HCT116 (cell line): Measurements from ENCODE around the gene LARP4. TPM values are rescaled to one million over a fixed set of nuclear protein-coding genes. Genes with fewer than 3 reads are reported as not detected.

Experiments used
- ATAC-seq: fragments of 200-7000 bp; cut with Tn5 transposase; 2 replicates; pipeline ENCODE4 v1.9.1; 2020; ENCODE audit warnings: mild to moderate bottlenecking, moderate library complexity
- BruUV-seq: library from RNA; stranded (reverse); fragments of 400-500 nt; replicated peaks from 2 replicates; lab custom pipeline; 2021; lab: Mats Ljungman, UMichigan
- CTCF ChIA-PET: fragments of 300-600 bp; sonication (Branson Sonifier 250); formaldehyde crosslinking; loops from one replicate; lab custom pipeline; 2021; ENCODE audit warnings: antibody characterized with exemption; lab: Charles Lee
- POLR2A ChIA-PET: fragments of 300-600, 350-600 bp; sonication (Branson Sonifier 250); formaldehyde crosslinking; loops from one replicate; lab custom pipeline; 2021; ENCODE audit warnings: antibody characterized with exemption; lab: Charles Lee
- RAD21 ChIA-PET, 2 experiments: fragments of 300-600 bp; sonication (Branson Sonifier 250); formaldehyde crosslinking; loops; one replicate each; lab custom pipeline; 2023; ENCODE audit warnings: low total read pairs in 2 of 2; ENCODE audit not compliant: uncharacterized antibody in 2 of 2, unreplicated experiment in 2 of 2, low non-redundant PET in 1 of 2; lab: Charles Lee
- DNase-seq: peaks from one replicate; pipeline ENCODE4 v3.0.0-alpha.2; 2010; ENCODE audit warnings: low read depth, low spot score
- H2AFZ ChIP-seq: fragments of 200-600 bp; shearing (Covaris generic), sonication (generic); 2 replicates; pipeline ENCODE4 v1.6.1; 2017; ENCODE audit warnings: low read depth, mixed run types, mixed read lengths, antibody characterized with exemption, low read length; ENCODE audit not compliant: poor library complexity, severe bottlenecking
- H3K27ac ChIP-seq: 2 replicates; pipeline ENCODE4 v1.5.1; 2012; ENCODE audit warnings: low read depth, low read length
- H3K27me3 ChIP-seq: fragments of 200-600 bp; sonication (generic); 2 replicates; pipeline ENCODE4 v1.6.1; 2016; ENCODE audit warnings: mixed run types, low read length, mixed read lengths; ENCODE audit not compliant: insufficient read depth
- H3K36me3 ChIP-seq, 2 experiments: fragments of 200-500 bp in 1 of 2; fragments of 200-600 bp in 1 of 2; sonication (Bioruptor generic) in 1 of 2; sonication (generic) in 1 of 2; 2 replicates each; pipeline versions ENCODE4 v1.5.1 to v1.6.1; 2014 to 2016; ENCODE audit warnings: low read length in 2 of 2, inconsistent platforms in 1 of 2, mixed read lengths in 1 of 2, mixed run types in 1 of 2; ENCODE audit not compliant: insufficient read depth in 2 of 2, control insufficient read depth in 1 of 2
- H3K4me1 ChIP-seq, 2 experiments: fragments of 200-600 bp in 1 of 2; sonication (generic) in 1 of 2; 2 replicates each; pipeline versions ENCODE4 v1.5.1 to v1.6.1; 2012 to 2017; ENCODE audit warnings: low read length in 2 of 2, inconsistent platforms in 1 of 2, mild to moderate bottlenecking in 1 of 2, mixed read lengths in 1 of 2, mixed run types in 1 of 2, moderate library complexity in 1 of 2; ENCODE audit not compliant: insufficient read depth in 2 of 2, control insufficient read depth in 1 of 2
- H3K4me2 ChIP-seq: fragments of 200-600 bp; sonication (generic); 2 replicates; pipeline ENCODE4 v1.6.1; 2017; ENCODE audit warnings: mixed run types, low read length, mixed read lengths
- H3K4me3 ChIP-seq, 2 experiments: fragments of 200-600 bp in 1 of 2; sonication (generic) in 1 of 2; replicated peaks in 1 of 2; 2 replicates each; pipeline ENCODE4 v1.5.1; 2011 to 2016; ENCODE audit warnings: low read length in 2 of 2, control low read depth in 1 of 2, low read depth in 1 of 2, mild to moderate bottlenecking in 1 of 2, mixed read lengths in 1 of 2, mixed run types in 1 of 2
- H3K79me2 ChIP-seq: fragments of 200-600 bp; sonication (generic); 2 replicates; pipeline ENCODE4 v1.6.1; 2017; ENCODE audit warnings: mild to moderate bottlenecking, mixed run types, low read length, moderate library complexity, mixed read lengths; ENCODE audit not compliant: insufficient read depth
- H3K9ac ChIP-seq: fragments of 200-600 bp; sonication (generic); 2 replicates; pipeline ENCODE4 v1.6.1; 2016; ENCODE audit warnings: low read length, mixed read lengths
- H3K9me2 ChIP-seq: fragments of 200-600 bp; sonication (generic), shearing (Covaris generic); 2 replicates; pipeline ENCODE4 v1.6.1; 2017; ENCODE audit warnings: mixed run types, mild to moderate bottlenecking, moderate library complexity; ENCODE audit not compliant: insufficient read depth
- H3K9me3 ChIP-seq, 2 experiments: fragments of 200-500 bp in 1 of 2; fragments of 200-600 bp in 1 of 2; sonication (Bioruptor generic) in 1 of 2; sonication (generic) in 1 of 2; 2 replicates each; pipeline ENCODE4 v1.6.1; 2014 to 2017; ENCODE audit warnings: low read length in 2 of 2, mixed read lengths in 2 of 2, inconsistent platforms in 1 of 2, low read depth in 1 of 2, mild to moderate bottlenecking in 1 of 2, mixed run types in 1 of 2, moderate library complexity in 1 of 2; ENCODE audit not compliant: control insufficient read depth in 1 of 2, insufficient read depth in 1 of 2
- H4K20me1 ChIP-seq: fragments of 200-600 bp; sonication (generic), shearing (Covaris generic); 2 replicates; pipeline ENCODE4 v1.6.1; 2017; ENCODE audit warnings: mixed run types, mild to moderate bottlenecking, moderate library complexity; ENCODE audit not compliant: insufficient read depth
- CBX3 ChIP-seq: IDR thresholded peaks from 2 replicates; pipeline ENCODE4 v1.6.1; 2012; ENCODE audit warnings: low read depth
- EGR1 ChIP-seq: IDR thresholded peaks from 2 replicates; pipeline ENCODE4 v1.6.1; 2012; ENCODE audit warnings: low read depth
- ELF1 ChIP-seq: IDR thresholded peaks from 2 replicates; pipeline ENCODE4 v1.6.1; 2012; ENCODE audit warnings: low read depth, borderline replicate concordance
- EZH2 ChIP-seq: fragments of 200-600 bp; sonication (generic); IDR thresholded peaks from 2 replicates; pipeline ENCODE4 v1.6.1; 2017; ENCODE audit warnings: antibody characterized with exemption, mixed run types
- EZH2phosphoT487 ChIP-seq: fragments of 200-600 bp; IDR thresholded peaks from 2 replicates; pipeline ENCODE4 v1.6.1; 2018; ENCODE audit warnings: antibody characterized with exemption, borderline replicate concordance
- FOSL1 ChIP-seq: IDR thresholded peaks from 2 replicates; pipeline ENCODE4 v1.6.1; 2012; ENCODE audit warnings: low read depth
- JUND ChIP-seq: IDR thresholded peaks from 2 replicates; pipeline ENCODE4 v1.6.1; 2012
- RAD21 ChIP-seq: IDR thresholded peaks from 2 replicates; pipeline ENCODE4 v1.6.1; 2012; ENCODE audit warnings: low read depth, mild to moderate bottlenecking
- SIN3A ChIP-seq: IDR thresholded peaks from 2 replicates; pipeline ENCODE4 v1.6.1; 2012; ENCODE audit warnings: low read depth
- SP1 ChIP-seq: IDR thresholded peaks from 2 replicates; pipeline ENCODE4 v1.6.1; 2012; ENCODE audit warnings: low read depth
- ZFX ChIP-seq: fragments of 450-650 bp; IDR thresholded peaks from 2 replicates; pipeline ENCODE4 v1.6.1; 2017
- intact Hi-C: fragments of 100-400 bp; cut with micrococcal nuclease; formaldehyde crosslinking; loops from 2 replicates; pipeline ENCODE4 v1.10.0; 2022
- total RNA-seq: library from RNA; stranded (reverse); gene quantifications from one replicate; pipeline ENCODE4 v1.2.1, GENCODE V29; 2021; ENCODE audit not compliant: unreplicated experiment
- TF ChIP-seq, protein P1 (sequence below): IDR thresholded peaks from 2 replicates; pipeline ENCODE4 v1.6.1; 2012
- TF ChIP-seq, protein P2 (sequence below), 3 experiments: fragments of 200-600 bp in 1 of 3; sonication (generic) in 1 of 3; IDR thresholded peaks in 2 of 3; conservative IDR thresholded peaks in 1 of 3; 2 replicates each; pipeline ENCODE4 v1.5.1; 2012 to 2017; ENCODE audit warnings: low read depth in 2 of 3, low read length in 2 of 3, antibody characterized with exemption in 1 of 3, borderline replicate concordance in 1 of 3, control low read depth in 1 of 3, mild to moderate bottlenecking in 1 of 3, mixed read lengths in 1 of 3, mixed run types in 1 of 3, moderate library complexity in 1 of 3; ENCODE audit not compliant: insufficient read depth in 1 of 3
- TF ChIP-seq, protein P3 (sequence below): IDR thresholded peaks from 2 replicates; pipeline ENCODE4 v1.6.1; 2012
- TF ChIP-seq, protein P4 (sequence below): IDR thresholded peaks from 2 replicates; pipeline ENCODE4 v1.6.1; 2011; ENCODE audit warnings: mild to moderate bottlenecking, low read length, moderate library complexity; ENCODE audit not compliant: insufficient replicate concordance; ENCODE audit errors: extremely low read depth

LARP4 gene
- total RNA-seq, 1 experiment from 2014 or later = 76.3 TPM

DNA sequence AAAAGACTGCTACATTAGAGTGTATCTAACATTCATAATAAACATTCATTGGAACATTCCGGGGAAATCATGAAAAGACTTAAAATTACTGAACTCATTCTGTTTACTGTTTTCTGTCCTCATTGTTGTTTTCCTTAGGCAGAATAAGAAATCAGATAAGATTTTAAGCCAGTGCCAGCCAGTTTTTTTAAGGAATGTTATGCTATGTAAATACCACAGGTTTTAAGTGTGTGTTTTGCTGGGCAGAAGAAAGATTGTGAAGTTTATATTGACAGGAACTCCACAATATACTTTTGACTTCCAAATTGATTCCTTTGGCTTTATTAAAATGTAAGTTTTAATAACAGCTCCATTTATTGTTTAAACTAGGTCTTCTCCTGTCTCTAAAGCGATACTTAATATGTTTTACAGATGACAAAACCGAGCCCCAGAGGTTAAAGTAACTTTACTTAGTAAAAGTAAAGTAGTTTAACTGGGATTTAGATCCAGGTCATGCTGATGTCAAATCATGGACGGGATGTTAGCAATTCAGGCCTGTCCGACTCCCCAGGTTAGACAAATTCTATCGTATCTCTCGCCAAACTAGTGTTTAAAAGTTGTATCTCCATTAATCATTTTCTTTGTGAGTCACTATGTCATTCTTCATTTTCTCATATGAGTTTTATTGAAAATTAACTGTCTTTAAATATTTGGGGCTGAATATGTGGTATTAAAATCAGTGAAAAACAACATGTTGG is 1.7 kb downstream of the LARP4 start:
- Histone ChIP-seq H2AFZ (no peak overlapping the region), H3K27ac (no peak overlapping the region), H3K9me3 (no peaks in the 10 kb centered on the region), H3K36me3 (peaks cover 0 to 5% of the 10 kb centered on the region in 2 experiments; a peak in 1 of 4 replicates), H3K4me1 (peaks cover 14 to 38% of the 10 kb centered on the region in 2 experiments), H3K27me3 (no peaks in the 10 kb centered on the region), H3K4me3 (peak overlapping the region; percentile 97 to 98), H3K4me2 (peak overlapping the region; percentile 82), H3K9ac (peak overlapping the region; percentile 98), H3K9me2 (no peaks in the 10 kb centered on the region), H3K79me2 (peaks cover 68% of the 10 kb centered on the region), H4K20me1 (peaks cover 8% of the 10 kb centered on the region; the same call in 1 of the 2 replicates)
- intact Hi-C loops = loop anchor here (10.0 kb wide), 1 partner anchor 318 kb away; the partner anchor contains the start of gene SMARCD1
- no peak for TF ChIP-seq CBX3
- TF ChIP-seq, protein P1, sequence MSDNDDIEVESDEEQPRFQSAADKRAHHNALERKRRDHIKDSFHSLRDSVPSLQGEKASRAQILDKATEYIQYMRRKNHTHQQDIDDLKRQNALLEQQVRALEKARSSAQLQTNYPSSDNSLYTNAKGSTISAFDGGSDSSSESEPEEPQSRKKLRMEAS = no peak
- ChIA-PET CTCF (interaction anchor here (1.7 kb wide), 1 partner anchor 291 kb away, joined by 4 read pairs; no protein-coding TSS in a partner anchor), POLR2A (no interaction called here), RAD21 (no interaction called here)
- no TSS peak for BruUV-seq
- ATAC-seq (no peak), DNase-seq (no peak)

DNA sequence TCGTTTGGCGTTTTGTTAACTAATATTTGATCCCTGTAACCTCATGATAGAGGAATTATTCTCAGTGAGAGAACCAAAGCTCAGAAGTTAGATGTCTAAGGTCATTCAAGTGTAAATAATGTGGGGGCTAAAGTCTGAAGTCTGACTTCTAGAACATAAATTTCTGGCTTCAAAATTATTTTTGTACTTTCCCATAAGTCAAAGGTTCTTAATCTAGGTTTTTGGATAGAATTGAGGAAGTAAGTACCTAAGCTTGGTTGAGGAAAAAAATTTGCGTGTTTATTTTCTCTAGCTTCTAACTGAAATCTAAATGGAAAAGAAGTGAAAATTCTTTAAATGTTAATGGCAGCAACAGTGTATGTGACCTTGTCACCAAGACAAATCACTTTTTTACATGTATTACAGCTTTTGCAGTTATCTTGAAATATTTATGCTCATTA is 2.3 kb downstream of the LARP4 start:
- no peak overlapping the region for H3K27ac ChIP-seq
- H3K4me3 ChIP-seq = no peak overlapping the region
- ChIA-PET RAD21 (no interaction called here), POLR2A (no interaction called here), CTCF (interaction anchor here (1.7 kb wide), 1 partner anchor 292 kb away, joined by 4 read pairs; no protein-coding TSS in a partner anchor)
- no peaks in the 10 kb centered on the region for H3K27me3 ChIP-seq
- ATAC-seq = no peak
- H3K9ac ChIP-seq = no peak overlapping the region
- peaks cover 74% of the 10 kb centered on the region for H3K79me2 ChIP-seq
- intact Hi-C loops = loop anchor here (10.0 kb wide), 1 partner anchor 318 kb away; the partner anchor contains the start of gene SMARCD1
- H3K36me3 ChIP-seq = peaks cover 0 to 5% of the 10 kb centered on the region in 2 experiments; a peak in 1 of 4 replicates
- no TSS peak for BruUV-seq
- no peaks in the 10 kb centered on the region for H3K9me3 ChIP-seq
- peaks cover 8% of the 10 kb centered on the region; the same call in 1 of the 2 replicates for H4K20me1 ChIP-seq
- peak overlapping the region; percentile 82; the same call in 1 of the 2 replicates for H3K4me2 ChIP-seq
- no peak overlapping the region for H2AFZ ChIP-seq
- DNase-seq = no peak
- peaks cover 14 to 38% of the 10 kb centered on the region in 2 experiments for H3K4me1 ChIP-seq
- no peaks in the 10 kb centered on the region for H3K9me2 ChIP-seq
- no peak for TF ChIP-seq RAD21
- TF ChIP-seq, protein P2, sequence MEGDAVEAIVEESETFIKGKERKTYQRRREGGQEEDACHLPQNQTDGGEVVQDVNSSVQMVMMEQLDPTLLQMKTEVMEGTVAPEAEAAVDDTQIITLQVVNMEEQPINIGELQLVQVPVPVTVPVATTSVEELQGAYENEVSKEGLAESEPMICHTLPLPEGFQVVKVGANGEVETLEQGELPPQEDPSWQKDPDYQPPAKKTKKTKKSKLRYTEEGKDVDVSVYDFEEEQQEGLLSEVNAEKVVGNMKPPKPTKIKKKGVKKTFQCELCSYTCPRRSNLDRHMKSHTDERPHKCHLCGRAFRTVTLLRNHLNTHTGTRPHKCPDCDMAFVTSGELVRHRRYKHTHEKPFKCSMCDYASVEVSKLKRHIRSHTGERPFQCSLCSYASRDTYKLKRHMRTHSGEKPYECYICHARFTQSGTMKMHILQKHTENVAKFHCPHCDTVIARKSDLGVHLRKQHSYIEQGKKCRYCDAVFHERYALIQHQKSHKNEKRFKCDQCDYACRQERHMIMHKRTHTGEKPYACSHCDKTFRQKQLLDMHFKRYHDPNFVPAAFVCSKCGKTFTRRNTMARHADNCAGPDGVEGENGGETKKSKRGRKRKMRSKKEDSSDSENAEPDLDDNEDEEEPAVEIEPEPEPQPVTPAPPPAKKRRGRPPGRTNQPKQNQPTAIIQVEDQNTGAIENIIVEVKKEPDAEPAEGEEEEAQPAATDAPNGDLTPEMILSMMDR (IDR thresholded peaks at IDR 0.05 in 2 of 3, conservative IDR thresholded peaks at IDR 0.05 in 1 of 3; ENCODE audit: borderline replicate concordance in 1 of 3, insufficient read depth in 1 of 3, low read depth in 2 of 3, low read length in 2 of 3) = no peak
- no peak for TF ChIP-seq EZH2phosphoT487
- TF ChIP-seq, protein P3, sequence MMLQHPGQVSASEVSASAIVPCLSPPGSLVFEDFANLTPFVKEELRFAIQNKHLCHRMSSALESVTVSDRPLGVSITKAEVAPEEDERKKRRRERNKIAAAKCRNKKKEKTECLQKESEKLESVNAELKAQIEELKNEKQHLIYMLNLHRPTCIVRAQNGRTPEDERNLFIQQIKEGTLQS = no peak
- TF ChIP-seq EZH2 = no peak
- TF ChIP-seq ELF1 = no peak
- TF ChIP-seq FOSL1 = no peak
- TF ChIP-seq, protein P4, sequence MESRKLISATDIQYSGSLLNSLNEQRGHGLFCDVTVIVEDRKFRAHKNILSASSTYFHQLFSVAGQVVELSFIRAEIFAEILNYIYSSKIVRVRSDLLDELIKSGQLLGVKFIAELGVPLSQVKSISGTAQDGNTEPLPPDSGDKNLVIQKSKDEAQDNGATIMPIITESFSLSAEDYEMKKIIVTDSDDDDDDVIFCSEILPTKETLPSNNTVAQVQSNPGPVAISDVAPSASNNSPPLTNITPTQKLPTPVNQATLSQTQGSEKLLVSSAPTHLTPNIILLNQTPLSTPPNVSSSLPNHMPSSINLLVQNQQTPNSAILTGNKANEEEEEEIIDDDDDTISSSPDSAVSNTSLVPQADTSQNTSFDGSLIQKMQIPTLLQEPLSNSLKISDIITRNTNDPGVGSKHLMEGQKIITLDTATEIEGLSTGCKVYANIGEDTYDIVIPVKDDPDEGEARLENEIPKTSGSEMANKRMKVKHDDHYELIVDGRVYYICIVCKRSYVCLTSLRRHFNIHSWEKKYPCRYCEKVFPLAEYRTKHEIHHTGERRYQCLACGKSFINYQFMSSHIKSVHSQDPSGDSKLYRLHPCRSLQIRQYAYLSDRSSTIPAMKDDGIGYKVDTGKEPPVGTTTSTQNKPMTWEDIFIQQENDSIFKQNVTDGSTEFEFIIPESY = no peak
- no peak for TF ChIP-seq JUND
- TF ChIP-seq SIN3A = no peak
- TF ChIP-seq, protein P1 = no peak
- TF ChIP-seq EGR1 = no peak; the same call in 1 of the 2 replicates
- no peak for TF ChIP-seq SP1
- TF ChIP-seq ZFX = no peak
